HG03571 (cell line): Measurements from ENCODE around the gene ZNF778.

Experiments
- ATAC-seq: cut with Tn5 transposase; IDR thresholded peaks from one replicate; pipeline ENCODE4 v1.9.1; 2021; ENCODE audit not compliant: unreplicated experiment

The ZNF778 gene

DNA sequence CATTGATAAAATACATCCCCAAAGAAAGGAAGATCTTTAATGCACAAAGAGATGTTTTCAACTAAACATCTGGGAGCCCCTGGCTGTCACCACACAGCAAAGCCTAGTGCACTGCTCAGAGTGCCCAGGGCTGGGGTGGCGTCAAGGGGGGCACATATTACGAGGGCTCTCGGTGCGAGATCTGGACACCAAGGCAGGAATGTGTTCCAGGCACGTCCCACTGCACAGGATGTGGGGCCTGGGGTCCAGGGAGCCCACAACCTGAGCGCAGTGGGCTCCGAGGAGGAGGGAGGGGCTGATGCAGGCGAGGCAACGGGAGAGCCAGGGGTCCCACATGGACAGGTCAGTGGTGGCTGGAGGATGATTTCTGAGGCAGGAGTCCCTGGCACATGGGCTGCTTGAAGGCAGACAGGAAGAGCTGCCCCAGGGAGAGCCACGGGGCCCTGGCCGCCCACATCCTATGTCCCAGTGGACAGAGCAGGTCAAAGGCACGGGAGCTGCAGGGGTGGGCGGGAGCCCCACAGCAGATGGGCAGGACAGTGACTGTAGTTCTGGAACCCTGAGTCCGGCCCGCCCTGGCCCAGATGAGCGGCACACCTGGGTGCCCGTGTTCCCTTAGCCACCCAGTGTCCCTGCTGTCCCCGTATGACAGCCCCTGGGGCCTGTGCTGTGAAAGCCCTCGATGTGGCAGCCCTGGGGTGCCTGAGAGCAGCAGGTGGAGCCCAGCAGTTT is 56.4 kb downstream of the ZNF778 start:
- ATAC-seq, result no peak

DNA sequence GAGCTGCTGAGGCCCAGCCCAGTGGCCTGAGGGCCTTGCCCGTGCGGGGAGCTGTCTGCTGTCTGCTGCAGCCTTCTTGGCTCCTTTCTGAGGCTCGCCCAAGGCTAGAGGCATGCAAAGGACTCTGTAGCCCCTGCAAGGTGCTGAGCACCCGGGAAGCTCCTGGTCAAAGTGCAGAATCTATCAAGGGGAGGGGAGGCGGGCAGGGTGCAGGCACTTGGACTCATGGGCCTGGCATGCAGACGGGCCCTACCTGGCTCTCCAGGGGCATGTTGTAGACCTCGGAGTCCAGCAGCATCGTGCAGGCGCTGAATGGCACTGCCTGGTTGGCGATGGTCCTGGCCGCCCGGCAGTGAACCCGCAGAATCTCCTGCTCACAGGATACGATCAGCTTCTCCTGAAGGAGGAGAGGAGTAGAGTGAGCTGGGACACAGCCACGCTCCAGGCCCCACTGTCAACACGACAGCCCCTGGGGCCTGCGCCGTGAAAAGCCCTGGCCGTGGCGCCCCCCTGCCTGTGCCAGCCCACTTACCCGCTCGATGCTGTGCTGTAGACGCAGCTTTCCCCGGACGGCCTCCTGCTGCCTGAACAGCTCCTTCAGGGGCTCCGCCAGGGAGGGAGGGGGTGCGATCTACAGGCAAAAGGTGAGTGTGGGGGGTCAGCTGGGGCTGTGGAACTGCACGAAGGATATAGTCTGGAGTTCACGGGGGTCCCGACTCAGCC is 57.2 kb downstream of the ZNF778 start:
- no peak for ATAC-seq

DNA sequence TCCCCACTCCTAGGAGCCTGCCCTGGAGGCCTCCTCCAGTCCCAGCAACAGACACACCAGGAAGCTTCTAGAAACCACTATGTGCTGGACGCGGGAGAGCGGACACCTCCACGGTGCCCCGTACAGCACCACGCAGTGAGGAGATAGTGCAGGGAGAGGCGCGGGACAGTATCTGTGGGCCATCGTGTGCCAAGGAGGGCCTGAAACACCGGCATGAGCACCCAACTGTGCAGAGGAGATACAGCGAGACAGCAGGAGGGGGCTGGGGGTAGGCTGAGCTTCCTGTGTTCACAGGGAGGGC is 57.7 kb downstream of the ZNF778 start:
- no peak for ATAC-seq

DNA sequence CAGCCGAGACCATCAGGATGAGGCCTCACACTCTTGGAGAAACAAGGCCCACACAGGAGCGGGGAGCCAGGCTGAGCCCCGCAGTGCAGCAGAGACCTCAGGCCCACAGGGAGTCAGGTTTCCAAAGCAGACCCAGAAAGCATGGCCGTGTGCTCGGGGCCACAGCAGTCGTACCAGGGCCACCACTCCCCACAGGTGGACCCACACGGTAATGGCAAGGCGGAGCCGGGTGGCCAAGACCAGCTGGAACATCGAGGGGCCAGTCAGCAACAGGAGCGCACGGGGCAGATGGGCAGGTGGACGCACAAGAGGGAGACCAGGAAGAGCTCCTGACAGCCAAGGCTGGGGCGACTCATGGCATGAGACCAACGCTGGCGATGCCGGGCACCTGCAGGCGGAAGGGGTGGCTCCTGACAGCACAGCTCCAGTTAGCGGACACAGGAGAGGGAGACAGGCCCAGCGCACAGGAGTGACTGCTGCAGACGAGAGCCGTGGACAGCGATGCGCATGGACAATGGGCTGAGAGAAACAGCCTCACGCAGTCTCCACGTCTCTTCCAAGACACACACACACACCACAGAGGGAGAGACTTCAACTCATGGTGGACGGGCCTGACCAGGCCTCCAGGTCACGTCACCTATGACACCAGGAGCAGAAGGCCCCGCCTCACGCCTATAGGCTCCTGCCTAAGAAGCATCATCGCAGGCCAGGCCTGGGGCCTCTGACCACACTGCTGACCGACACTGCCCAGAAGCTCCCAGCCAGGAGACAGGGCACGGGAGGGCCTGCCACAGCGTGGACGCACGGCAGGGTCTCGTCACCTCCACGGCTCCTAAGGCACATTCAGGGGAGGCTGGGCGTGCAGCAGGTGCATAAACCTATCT is 58.6 kb downstream of the ZNF778 start:
- no peak for ATAC-seq

DNA sequence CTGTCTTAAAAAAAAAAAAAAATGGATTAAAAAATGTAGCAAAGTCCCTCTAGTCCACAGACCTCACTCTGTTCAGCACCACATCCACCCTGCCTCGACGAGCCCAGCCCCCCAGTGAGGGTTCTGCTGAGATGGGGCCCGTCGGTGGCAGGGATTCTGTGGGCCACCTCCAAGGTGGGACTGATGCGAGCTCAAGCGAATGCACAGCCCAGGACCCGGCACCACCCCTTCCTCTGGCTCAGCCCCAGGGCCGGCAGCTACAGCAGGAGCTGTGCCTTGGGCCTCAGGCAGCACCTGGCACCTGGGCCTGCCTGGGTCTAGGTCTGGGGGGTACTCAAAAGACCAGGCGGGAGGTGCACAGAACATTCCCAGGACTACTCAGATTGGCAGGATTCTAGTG is 59.5 kb downstream of the ZNF778 start:
- no peak for ATAC-seq

DNA sequence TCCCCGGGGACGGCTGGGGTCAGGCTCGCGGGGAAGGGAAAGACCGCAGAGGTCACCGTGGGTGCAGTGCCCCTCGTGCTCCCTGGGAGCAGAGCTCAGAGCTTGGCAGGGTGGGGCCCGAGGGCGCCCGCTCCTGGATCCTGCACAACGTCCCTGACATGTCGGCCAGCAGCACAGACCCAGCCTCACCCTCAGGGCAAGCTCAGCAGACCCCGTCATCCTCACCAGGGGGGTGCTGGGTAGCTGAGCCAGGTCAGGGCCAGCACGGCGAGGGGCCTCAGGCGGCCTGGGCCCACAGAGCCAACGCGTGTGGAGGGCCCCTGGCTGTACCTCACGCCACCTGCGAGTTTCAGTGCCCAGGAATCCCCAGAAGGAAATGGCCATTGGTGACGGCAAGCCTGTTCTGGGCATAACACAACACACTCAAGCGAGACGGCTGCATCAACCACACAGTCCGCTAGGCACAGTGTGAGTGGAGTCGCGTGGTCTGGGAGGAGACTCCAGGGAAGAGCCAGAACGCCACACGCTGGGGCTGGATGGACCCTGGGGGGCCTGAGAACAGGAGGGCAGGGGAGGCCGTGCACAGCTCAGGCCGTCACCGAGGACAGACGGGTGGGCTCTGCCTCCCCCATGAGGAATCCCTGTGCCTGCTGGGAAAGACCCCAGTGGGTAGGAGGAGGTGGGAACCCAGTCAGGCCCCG is 60.3 kb downstream of the ZNF778 start:
- ATAC-seq, result no peak

DNA sequence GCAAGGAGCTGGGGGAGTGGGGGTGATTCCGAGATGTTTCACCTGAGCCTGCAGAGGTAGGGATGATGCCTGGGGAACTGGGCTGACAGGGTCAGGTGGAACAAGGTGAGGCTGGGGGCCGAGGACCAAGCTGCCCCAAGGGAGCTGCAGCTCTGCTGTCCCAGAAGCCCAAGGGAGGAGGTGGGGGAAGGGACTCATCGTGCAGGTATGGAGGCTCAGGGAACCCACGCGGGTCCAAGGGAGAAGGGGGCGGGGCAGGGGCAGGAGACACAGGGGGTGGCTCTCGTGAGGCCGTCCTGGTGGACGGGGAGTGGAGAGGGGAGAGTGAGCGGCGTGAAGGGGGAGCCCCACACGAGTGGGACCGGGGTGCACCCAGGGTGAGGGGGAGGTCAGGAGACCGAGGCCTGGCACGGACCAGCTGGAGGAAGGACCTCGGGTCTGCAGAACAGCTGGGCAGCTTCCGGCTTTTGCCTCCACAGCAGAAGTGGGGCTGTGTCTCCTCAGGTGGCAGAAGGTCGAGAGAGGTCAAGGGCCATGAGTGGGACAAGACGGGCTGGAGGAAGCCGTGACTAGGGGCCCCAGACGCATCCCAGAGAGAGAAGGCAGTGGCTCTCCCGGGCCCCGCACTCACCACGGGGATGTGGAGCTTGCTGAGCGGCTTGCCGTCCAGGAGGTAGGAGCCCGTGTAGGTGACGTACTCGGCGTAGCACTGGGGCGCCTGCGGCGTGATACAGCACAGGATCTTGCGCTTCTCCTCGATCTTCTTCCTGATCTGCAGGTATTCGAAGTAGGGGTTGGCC is 61.1 kb downstream of the ZNF778 start:
- ATAC-seq, result no peak

DNA sequence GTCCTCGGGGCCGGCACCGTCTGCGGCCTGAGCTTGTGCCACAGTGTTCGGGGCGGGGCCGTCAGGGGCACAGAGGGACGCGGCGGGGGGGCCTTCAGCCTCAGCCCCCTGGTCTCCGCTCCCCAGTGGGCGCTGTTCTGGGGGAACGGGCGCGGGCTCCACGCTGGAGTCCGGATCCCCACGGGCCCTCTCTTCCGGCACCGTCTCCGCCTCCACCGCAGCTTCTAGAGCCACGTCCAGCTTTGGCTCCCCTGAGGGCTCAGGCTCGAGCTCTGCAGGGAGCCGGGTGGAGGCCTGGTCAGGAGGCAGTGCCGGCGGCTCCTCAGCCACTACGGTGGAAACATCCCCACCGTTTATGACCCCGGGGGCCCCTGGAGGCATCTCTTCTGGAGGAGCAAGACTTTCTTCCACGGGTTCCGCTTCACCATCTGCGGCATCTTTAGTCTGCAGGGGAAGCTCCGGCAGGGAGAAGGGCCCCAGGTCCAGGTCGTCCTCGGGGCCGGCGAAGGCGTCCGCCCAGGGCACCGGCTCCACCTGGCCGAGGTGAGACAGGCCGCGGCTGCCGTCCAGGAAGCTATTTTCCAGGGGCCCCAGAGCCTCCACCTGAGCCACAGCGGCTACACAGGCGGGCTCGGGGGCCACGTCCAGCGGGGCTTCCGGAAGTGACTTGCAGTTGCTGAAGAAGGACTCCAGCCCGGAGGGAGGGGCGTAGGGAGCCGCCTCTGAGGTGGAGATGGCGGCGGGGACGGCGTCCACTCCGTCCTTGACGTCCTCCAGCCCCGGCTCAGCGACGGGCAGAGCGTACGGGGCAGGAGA is 62.4 kb downstream of the ZNF778 start:
- ATAC-seq, result no peak

DNA sequence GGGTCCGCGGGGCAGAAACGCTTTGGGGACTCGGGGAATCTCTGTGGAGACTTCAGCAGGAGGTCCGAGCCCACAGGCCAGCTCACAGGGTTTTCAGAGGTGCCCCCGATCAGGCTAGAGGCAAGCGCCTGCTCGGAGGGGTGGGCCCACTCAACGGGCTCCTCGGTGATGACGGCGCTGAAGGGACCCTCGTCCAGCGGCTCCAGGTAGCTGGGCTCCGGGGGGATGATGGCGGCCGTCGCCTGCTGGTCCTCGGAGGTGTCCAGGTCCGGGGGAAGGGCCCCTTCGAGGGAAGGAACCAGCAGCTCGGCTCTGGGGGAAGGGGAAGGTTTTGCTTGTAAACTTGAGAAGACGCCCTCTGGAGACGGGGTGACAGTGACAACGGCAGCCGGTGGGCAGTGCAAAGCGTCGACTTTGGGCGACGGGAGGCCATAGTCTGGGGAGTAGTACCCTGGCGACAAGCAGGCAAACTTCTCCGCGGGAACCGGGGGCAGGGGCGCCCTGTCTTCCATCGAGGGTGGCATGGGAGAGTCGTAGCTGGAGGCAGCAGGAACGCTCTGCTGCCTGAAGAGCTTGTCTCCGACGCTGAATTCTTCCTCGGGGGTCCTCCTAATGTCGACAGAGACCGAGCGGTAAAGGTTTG is 63.2 kb downstream of the ZNF778 start:
- ATAC-seq, result no peak

DNA sequence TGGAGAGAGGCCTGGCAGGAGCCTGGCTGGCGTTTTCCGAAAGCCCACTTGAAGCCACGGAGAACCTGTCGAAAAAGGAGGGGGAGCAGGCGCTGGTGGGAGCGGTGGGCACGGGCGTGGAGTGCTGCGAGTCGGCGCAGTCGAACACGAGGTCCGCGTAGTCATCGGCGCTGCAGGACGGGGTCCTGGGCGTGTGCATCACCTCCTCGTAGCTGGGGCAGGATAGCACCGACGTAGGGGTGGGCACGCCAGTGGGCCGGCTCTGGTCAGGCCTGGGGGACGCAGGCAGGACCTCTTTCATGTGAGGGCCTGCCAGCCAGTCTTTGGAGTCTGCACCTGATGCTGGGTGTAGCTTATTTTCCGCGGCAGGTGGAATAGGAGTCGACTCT is 63.7 kb downstream of the ZNF778 start:
- ATAC-seq, result no peak

DNA sequence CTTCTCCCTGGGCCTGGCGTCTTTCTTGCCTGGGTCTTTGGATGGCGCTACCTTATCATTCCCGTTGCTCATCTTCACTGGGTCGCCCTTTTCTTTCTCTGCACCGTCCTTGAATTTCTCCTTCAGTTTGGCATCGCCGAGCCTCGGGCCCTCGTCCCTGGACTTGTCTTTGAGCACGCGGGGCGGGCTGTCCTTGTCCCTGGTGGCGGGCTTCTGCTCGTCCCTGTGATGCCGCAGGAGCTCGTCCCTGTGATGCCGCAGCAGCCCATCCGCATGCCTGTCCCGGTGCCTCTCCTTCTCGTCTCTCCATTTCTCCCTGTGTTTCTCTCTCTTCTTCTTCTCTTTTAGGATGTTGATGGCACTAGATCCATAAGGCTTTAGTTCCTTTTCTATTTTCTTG is 64.3 kb downstream of the ZNF778 start:
- ATAC-seq, result no peak

DNA sequence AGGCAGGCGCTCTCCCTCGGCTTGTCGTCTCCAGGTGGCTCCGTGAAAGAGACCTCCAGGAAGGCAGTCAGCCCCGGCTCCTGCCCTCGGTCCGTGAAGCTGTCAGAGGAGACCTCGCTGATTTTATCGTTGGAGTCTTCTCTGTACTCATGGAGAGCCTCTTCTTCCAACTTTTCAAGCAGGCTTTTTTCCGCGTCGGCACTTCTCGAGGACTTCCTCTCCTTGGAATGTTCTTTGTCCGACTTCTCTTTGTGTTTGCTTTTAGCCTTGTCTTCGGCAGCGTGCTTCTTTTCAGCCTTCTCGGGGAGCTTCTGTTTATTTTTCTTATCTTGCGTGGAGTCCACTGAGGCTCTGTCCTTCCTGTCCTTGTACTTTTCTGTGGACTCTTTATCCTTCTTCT is 65.0 kb downstream of the ZNF778 start:
- no peak for ATAC-seq

DNA sequence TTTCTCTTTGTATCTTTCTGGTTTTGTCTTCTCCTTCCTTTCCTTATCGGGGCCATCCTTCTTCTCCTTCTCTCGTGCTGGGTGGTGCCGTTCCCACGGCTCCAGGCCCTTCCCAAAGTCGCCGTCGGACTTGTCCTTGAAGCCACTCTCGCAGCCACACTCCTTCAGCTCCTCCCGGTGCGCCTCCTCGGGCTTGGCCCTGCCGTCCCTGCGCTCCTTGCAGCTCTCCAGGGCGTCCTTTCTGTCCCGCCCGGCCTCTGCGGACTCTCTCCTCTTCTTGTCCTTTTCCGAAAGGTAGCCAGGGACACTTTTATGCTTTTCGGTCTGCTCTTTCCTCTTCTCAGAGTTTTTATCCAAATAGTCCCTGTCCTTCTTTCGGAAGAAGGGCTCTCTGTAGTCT is 65.9 kb downstream of the ZNF778 start:
- no peak for ATAC-seq

DNA sequence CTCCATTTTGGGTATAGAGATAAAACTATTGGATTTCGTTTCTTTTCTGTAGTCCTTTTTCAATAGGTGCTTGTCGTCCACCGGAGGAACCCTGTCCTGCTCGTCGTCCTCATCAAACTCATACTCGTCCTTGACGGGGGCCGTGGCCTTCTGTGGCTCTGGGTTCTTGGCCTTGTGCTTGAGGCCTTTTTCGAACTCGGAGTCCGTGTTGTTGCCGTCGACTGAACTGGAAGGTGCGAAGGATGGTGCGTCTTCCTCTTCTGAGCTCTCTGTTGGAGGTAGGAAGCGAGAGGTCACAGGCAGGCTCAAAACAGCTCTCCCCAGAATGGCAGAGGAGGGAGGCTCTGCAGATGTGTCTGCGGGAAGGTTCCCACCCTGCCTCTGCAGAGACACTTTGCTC is 67.9 kb downstream of the ZNF778 start:
- no peak for ATAC-seq

DNA sequence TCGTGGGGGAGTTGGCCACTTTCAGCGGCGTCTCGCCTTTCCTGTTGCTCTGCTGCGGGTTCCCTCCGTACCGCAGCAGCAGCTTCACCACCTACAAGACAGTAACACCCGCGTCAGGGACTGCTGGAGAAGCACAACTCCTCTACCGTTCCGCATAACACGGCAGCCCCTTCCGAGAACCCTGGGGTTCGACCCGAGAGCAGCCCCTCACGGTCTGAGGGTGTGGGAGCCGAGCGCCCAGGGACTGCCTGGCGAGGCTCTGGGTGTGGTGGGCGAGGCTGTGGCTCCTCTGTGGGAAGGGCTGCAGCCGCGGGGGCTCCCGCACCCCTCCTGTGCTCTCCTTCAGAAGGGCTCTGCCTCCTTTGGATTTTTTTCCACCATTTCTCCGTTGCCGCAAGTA is 68.6 kb downstream of the ZNF778 start:
- ATAC-seq, result no peak
